NCI-H82 treated with DMSO at 0.1 percent for 48 hours (cell line): ENCODE data around the gene COMMD2.

Source experiments
- DNase-seq: peaks from one replicate; lab custom pipeline; 2025; ENCODE audit not compliant: unreplicated experiment; lab: John Stamatoyannopoulos, UW

The COMMD2 gene

GRCh38 chr3:149752051-149752787 is at the start of gene COMMD2:
Gene COMMD2, minus strand, starts transcription at chr3:149752489. Its CDS starts 45 bp downstream, at chr3:149752444.
- DNase-seq: peak; percentile 69

GRCh38 chr3:149801639-149802038 is 49.4 kb upstream of the COMMD2 start:
- no peak for DNase-seq

- DNase-seq: no peak
Measured at GRCh38 chr3:149801195-149801594, 48.9 kb upstream of the COMMD2 start.

GRCh38 chr3:149800693-149801092 is 48.4 kb upstream of the COMMD2 start:
- DNase-seq: no peak

GRCh38 chr3:149796026-149796425 is 43.7 kb upstream of the COMMD2 start:
- DNase-seq: no peak

- no peak for DNase-seq
Measured at GRCh38 chr3:149792452-149793270, 40.4 kb upstream of the COMMD2 start, which contains the start of gene ANKUB1. Gene ANKUB1, minus strand, starts transcription at chr3:149792554. Its CDS starts 188 bp downstream, at chr3:149792366.

- no peak for DNase-seq
Measured at GRCh38 chr3:149790698-149791097, 38.4 kb upstream of the COMMD2 start.

GRCh38 chr3:149790268-149790667 is 38.0 kb upstream of the COMMD2 start:
- no peak for DNase-seq

GRCh38 chr3:149784064-149784704 is 31.9 kb upstream of the COMMD2 start:
- DNase-seq: no peak

GRCh38 chr3:149783576-149783975 is 31.3 kb upstream of the COMMD2 start:
- DNase-seq: no peak

- DNase-seq: no peak
Measured at GRCh38 chr3:149781741-149782140, 29.5 kb upstream of the COMMD2 start.

GRCh38 chr3:149781211-149781610 is 28.9 kb upstream of the COMMD2 start:
- no peak for DNase-seq

GRCh38 chr3:149777414-149778214 is 25.3 kb upstream of the COMMD2 start:
- DNase-seq: no peak

GRCh38 chr3:149776170-149776569 is 23.9 kb upstream of the COMMD2 start:
- DNase-seq: no peak

- DNase-seq: no peak
Measured at GRCh38 chr3:149772861-149773260, 20.6 kb upstream of the COMMD2 start.

GRCh38 chr3:149771652-149772271 is 19.5 kb upstream of the COMMD2 start:
- DNase-seq: peak; percentile 25

- no peak for DNase-seq
Measured at GRCh38 chr3:149770246-149770645, 18.0 kb upstream of the COMMD2 start.

GRCh38 chr3:149768704-149769103 is 16.4 kb upstream of the COMMD2 start:
- DNase-seq: no peak

- no peak for DNase-seq
Measured at GRCh38 chr3:149767720-149768119, 15.4 kb upstream of the COMMD2 start.

GRCh38 chr3:149765762-149766334 is 13.6 kb upstream of the COMMD2 start:
- no peak for DNase-seq
